ENCODE results near the gene CPSF4L.

CPSF4L gene

DNA sequence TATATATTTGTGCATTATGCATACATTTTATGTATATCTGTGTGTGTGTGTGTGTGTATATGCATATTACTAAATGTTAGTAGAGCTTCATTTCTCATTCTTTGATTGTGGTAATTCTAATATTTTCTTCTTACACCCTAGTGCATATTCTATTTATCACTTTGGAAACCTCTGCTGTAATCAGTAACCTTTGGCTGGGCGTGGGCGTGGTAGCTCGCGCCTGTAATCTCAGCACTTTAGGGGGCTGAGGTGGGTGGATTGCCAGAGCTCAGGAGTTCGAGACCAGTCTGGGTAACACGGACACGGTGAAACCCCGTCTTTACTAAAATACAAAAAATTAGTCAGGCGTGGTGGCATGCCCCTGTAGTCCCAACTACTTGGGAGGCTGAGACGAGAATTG, 26.9 kb downstream of the CPSF4L start:
- DNase-seq (ENCODE audit: low read depth in 3 of 3, low spot score in 1 of 3): no peak

DNA sequence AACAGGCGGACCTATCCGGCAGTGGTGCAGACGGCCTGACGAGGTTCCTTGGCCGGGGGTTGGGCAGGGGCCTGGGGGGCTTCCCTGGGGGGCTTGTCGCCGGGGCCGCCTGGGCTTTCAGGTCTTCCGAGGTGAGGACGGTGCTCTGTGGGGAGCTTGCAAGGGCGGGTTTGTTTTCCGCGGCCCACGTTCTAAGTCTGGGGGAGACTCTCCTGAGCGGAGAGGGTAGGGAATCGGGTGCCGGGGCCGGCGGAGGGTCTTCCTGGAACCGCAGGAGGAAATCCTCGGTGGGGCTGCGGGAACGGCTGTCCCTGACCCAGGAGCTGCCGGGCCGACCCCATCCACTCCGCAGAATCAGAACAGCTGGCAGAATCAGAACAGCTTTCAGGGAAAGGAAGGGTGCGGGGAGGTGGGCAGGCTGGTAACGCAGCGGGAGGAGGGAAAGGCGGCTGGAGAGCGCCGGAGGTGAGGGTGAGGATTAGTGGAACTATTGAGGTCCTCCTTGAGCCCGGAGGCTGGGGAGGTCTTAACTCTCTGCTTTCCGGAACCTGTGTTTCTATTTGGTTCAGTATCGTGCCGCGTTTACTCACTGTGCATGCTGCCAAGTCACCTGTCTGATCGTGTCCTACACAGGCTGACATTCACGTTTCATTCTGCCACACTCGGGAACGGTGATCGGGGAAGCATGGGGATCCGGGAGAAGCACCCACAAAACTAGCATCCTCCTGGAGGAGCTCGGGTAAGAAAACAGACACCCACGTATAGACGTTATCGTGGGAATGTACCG, 28.9 kb downstream of the CPSF4L start:
- DNase-seq (ENCODE audit: low read depth in 3 of 3, low spot score in 1 of 3): peak in 1 of 3 donors; percentile 17

- peak; percentile 92 to 96 (median 95) for DNase-seq (ENCODE audit: low read depth in 3 of 3, low spot score in 1 of 3)
These were observed 29.7 kb downstream of the CPSF4L start for GRCh38 chr17:73231841-73232586.

DNA sequence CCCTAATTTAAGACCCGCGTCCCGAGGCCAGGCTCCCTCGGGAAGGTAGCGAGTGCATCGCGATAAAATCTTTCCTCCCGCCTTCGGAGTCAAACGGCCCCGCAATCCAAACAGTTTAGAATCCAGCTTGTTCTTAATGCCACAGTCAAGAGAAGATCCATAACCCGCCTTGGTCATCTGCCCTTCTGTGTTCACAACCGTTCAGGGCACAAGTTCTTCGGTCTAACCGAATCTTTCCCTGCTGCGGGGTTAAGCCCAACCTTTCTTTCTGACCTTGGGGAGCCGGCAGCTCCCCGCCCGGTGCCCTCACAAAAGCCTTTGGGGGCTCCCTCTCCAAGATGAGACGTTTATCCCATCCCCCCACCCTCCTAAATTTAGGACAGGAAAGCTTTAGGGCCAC, 30.3 kb downstream of the CPSF4L start:
- DNase-seq (ENCODE audit: low read depth in 3 of 3, low spot score in 1 of 3): no peak

GRCh38 chr17:73230088-73230487, 31.6 kb downstream of the CPSF4L start:
- DNase-seq (ENCODE audit: low read depth in 3 of 3, low spot score in 1 of 3): no peak

DNA sequence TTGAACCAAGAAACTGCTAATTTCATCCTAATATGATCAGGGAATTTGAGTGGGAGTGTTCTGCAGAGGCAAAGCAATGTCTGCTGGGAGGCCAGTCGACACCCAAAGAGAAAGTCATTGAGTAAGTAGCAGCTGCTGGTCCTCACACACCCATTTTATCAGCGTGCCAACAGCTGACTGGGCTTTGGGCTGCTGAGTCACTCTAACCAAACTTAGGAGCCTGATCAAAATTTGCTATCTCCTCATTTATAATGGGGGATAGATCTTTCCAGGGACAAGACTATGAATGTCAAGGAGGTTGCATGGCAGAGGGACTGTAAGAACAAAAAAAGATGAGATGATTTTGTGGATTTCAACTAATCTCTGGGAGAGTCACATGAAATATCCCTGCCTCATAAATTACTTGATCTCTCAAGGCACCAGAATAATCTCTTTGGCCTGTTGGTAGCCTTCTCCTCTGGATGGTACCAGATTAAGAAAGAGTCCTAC, 32.9 kb downstream of the CPSF4L start:
- no peak for DNase-seq (ENCODE audit: low read depth in 3 of 3, low spot score in 1 of 3)

- DNase-seq (ENCODE audit: low read depth in 3 of 3, low spot score in 1 of 3): no peak
These were observed 33.7 kb downstream of the CPSF4L start for GRCh38 chr17:73227944-73228343.

GRCh38 chr17:73227379-73227778, 34.3 kb downstream of the CPSF4L start:
- DNase-seq (ENCODE audit: low read depth in 3 of 3, low spot score in 1 of 3): no peak

DNA sequence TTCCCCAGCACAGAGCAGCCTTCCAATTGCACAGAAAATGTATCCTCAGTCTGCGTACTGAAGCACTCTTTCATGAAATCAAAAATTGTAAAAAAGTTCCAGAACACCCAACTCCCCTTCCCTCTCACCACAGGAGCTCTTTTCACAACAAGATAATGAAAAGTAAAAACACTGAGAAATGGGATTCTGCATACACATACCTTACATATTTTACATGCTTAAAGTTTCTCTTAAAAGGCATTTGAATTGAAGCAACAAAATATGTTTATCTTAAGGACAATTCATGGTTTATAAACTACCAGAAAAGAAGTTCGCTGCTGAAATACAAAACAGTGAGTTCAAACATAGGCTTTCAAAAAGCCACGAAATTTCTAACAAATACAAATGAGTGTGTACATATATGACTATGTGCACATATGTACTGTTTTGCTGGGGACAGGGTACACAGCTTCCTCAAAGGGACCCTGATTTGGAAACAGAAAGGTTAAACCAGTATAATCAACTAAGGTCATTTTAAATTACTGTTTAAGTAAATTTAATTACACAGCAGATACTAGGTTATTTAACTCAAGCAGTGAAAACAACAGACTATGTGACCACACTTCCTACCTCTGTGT, 35.0 kb downstream of the CPSF4L start:
- no peak for DNase-seq (ENCODE audit: low read depth in 3 of 3, low spot score in 1 of 3)

- DNase-seq (ENCODE audit: low read depth in 3 of 3, low spot score in 1 of 3): no peak
These were observed 36.9 kb downstream of the CPSF4L start for GRCh38 chr17:73224663-73225305.

DNA sequence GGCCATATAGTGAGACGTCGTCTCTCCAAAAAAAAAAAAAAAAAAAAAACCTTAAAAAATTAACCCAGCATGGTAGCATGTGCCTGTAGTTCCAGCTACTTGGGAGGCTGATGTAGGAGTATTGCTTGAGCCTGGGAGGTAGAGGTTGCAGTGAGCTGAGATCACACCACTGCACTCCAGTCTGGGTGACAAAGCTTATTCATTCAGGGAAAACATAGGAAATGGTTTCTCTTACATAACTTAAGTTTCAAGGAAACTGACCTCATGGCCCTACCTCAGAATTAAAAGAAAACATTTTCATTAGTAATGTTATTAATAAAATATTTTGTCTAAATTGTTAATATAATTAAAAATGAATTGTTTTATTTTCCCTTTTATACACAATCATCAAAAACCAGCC, 37.4 kb downstream of the CPSF4L start:
- no peak for DNase-seq (ENCODE audit: low read depth in 3 of 3, low spot score in 1 of 3)

- DNase-seq (ENCODE audit: low read depth in 3 of 3, low spot score in 1 of 3): no peak
These were observed 38.0 kb downstream of the CPSF4L start for GRCh38 chr17:73223626-73224230.

- DNase-seq (ENCODE audit: low read depth in 3 of 3, low spot score in 1 of 3): no peak
These were observed 46.2 kb downstream of the CPSF4L start for GRCh38 chr17:73215447-73215846.

DNA sequence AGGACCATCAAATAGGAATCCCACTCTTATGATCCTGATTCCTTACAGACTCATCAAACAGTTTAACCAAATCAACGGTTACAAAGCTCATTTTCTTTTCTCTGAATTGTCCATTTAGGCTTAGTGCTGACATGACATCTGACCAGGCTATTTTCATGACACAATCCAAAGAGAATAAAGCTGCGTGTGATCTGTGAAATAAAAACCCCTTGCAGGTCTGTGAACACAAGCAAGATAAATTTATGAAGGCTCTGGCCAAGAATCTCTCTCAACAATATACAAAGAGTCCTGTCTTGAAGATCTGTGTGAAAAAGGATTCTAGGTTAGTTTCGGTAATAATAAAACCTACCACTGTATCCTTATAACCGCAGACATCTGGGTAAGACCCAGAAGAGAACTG, 46.8 kb downstream of the CPSF4L start:
- DNase-seq (ENCODE audit: low read depth in 3 of 3, low spot score in 1 of 3): no peak

DNA sequence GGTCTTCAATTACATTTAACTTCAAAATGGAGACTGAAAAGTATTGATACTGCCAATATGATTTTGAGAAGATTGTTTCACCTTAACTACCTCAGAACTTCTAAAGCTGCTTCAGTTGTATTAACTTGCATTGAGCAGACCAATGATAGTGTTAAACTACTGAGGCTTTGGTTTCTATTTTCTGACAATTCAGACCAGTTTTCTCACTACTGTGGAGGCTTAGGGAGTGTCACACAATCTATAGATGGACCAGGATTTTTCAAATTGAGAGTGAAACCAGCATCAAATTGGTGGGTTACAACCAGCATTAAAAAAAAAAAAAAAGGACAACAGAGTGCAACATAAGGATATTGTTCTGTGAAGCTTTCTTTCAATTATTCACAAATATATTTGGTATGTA, 47.7 kb downstream of the CPSF4L start:
- no peak for DNase-seq (ENCODE audit: low read depth in 3 of 3, low spot score in 1 of 3)

DNA sequence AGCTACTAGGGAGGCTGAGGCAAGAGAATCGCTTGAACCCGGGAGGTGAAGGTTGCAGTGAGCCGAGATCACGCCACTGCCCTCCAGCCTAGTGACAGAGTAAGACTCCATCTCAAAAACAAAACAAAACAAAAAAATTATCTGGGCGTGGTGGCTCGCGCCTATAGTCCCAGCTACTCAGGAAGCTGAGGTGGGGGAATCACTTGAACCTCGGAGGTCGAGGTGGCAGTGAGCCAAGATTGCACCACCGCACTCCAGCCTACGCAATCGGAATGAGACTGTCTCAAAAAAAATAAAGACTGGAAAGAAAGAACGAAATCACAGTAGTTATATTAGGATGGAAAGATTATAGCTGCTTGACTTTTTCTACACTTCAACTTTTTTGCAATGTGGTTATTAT, 49.9 kb downstream of the CPSF4L start:
- DNase-seq (ENCODE audit: low read depth in 3 of 3, low spot score in 1 of 3): no peak

DNA sequence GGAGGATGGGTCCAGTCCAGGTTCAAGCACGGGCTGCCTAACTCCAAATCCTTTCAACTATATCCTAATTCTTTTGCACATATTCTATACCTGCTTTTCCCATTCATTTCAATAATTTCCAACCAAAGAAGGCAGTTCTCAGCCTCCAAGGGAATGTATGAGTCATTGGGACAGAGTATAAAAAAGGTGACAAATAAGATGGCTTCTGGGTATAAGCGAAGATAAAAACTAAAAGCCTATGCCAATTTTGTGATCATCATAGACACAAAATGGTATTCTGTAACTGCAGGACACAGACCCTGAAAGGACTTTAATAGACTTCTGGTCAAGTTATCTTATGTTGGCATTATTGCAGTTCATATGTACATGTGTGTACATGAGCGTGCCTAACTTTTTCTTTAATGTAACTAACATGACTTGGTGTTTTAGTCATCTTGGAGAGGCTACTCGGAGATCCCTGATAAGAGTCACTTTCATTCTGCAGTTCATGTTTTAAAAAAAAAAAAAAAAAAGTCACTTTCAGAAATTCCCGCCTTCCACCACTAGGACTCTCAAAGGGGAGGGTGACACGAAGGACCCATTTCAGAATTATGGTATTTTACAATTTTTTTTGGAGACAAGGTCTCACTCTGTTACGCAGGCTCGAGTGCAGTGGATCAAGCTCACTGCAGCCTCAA, 51.5 kb downstream of the CPSF4L start:
- no peak for DNase-seq (ENCODE audit: low read depth in 3 of 3, low spot score in 1 of 3)

GRCh38 chr17:73209436-73209835, 52.2 kb downstream of the CPSF4L start:
- DNase-seq (ENCODE audit: low read depth in 3 of 3, low spot score in 1 of 3): no peak

DNA sequence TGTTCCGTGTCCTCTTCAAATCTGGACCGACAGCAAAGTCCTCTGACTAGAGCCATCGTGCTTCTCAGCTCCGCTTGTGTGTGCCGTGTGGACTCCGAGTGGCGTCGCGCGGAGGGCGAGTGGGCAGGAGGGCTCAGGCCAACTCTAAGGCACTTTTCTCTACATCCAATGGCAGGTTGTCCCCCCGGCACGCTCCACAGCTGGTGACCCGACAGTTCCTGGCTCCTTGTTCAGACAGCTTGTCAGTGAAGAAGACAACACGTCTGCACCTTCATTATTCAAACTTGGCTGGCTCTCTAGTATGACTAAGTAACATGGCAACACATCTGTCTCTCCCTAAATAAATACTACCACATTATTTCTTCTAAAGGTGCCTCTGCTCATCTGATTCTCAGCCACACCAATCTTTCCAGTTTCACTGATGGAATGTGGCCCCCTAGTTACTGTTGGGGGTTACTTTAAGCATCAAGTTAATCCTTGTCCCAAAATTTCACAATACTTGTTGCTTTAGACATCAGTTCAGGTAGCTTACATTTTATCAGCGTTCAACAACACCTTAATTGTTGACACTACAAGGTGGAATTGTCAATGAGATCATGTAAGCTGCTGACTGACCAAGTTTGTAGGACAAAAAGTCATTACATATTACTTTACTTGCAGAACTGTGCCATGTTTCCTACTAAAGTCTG, 53.4 kb downstream of the CPSF4L start:
- DNase-seq (ENCODE audit: low read depth in 3 of 3, low spot score in 1 of 3): no peak

GRCh38 chr17:73205459-73205961, 56.2 kb downstream of the CPSF4L start:
- DNase-seq (ENCODE audit: low read depth in 3 of 3, low spot score in 1 of 3): no peak

Data from stimulated activated CD4-positive, alpha-beta T cell treated with anti-CD3 and anti-CD28 coated beads, TNF-alpha, amount 100 ng/mL, for 1 hour (primary cell).